GM12878 (cell line): ENCODE data around the gene B3GAT1. TPM values are rescaled to one million over a fixed set of nuclear protein-coding genes. Genes with fewer than 3 reads are reported as not detected.

ENCODE experiments used
- ATAC-seq: fragments of 200-7000 bp; cut with Tn5 transposase; 3 replicates; pipeline ENCODE4 v1.9.1; 2020; ENCODE audit warnings: mild to moderate bottlenecking, moderate library complexity
- BruUV-seq: library from RNA; stranded (reverse); fragments of 400-500 nt; replicated peaks from 2 replicates; lab custom pipeline; 2021; lab: Mats Ljungman, UMichigan
- CTCF ChIA-PET: fragments of 300-600 bp; sonication (Branson Sonifier 250); formaldehyde crosslinking; extraction: SDS; loops from one replicate; lab custom pipeline; 2021; ENCODE audit warnings: inconsistent platforms; lab: Yijun Ruan, JAX
- POLR2A ChIA-PET: fragments of 350-600 bp; formaldehyde crosslinking; extraction: SDS; loops from one replicate; lab custom pipeline; 2021; ENCODE audit warnings: inconsistent platforms; lab: Charles Lee
- RAD21 ChIA-PET: fragments of 300-600 bp; sonication (Branson Sonifier 250); formaldehyde crosslinking; loops from one replicate; lab custom pipeline; 2023; ENCODE audit warnings: antibody characterized with exemption; ENCODE audit not compliant: unreplicated experiment; lab: Charles Lee
- SMC1A ChIA-PET: fragments of 300-600 bp; sonication (Branson Sonifier 250); formaldehyde crosslinking; loops from one replicate; lab custom pipeline; 2023; ENCODE audit not compliant: unreplicated experiment, uncharacterized antibody; lab: Charles Lee
- DNase-seq: peaks from one replicate; pipeline ENCODE4 v3.0.0-alpha.2; 2011; ENCODE audit warnings: low read depth, low spot score
- FAIRE-seq: peaks from 3 replicates; lab custom pipeline; 2011; peaks lifted over from hg19 to GRCh38; lab: Jason Lieb, UNC
- H2AFZ ChIP-seq: 2 replicates; pipeline ENCODE4 v1.6.0; 2011; ENCODE audit warnings: low read depth, low read length, control low read depth; ENCODE audit not compliant: control insufficient read depth
- H3K27ac ChIP-seq: 2 replicates; pipeline ENCODE4 v1.5.1; 2011; ENCODE audit warnings: control low read depth; ENCODE audit not compliant: control insufficient read depth, insufficient read depth
- H3K27me3 ChIP-seq, 2 experiments: replicated peaks in 1 of 2; 2 replicates each; pipeline versions ENCODE4 v1.6.0 to v1.6.1; 2011; ENCODE audit warnings: low read length in 1 of 2; ENCODE audit not compliant: control insufficient read depth in 2 of 2, insufficient read depth in 2 of 2
- H3K36me3 ChIP-seq, 2 experiments: 2 replicates each; pipeline ENCODE4 v1.5.1; 2011; ENCODE audit warnings: low read length in 1 of 2; ENCODE audit not compliant: control insufficient read depth in 2 of 2, insufficient read depth in 2 of 2
- H3K4me1 ChIP-seq: 2 replicates; pipeline ENCODE4 v1.6.1; 2011; ENCODE audit warnings: mild to moderate bottlenecking, low read length, moderate library complexity, mixed read lengths; ENCODE audit not compliant: control insufficient read depth, insufficient read depth
- H3K4me2 ChIP-seq: 2 replicates; pipeline ENCODE4 v1.6.0; 2011; ENCODE audit warnings: control low read depth; ENCODE audit not compliant: control insufficient read depth, insufficient read depth
- H3K4me3 ChIP-seq: fragments of 200-600 bp; sonication (generic); 2 replicates; pipeline ENCODE4 v1.5.1; 2016
- H3K79me2 ChIP-seq: 2 replicates; pipeline ENCODE4 v1.6.0; 2011; ENCODE audit warnings: low read length; ENCODE audit not compliant: control insufficient read depth, insufficient read depth
- H3K9ac ChIP-seq: 2 replicates; pipeline ENCODE4 v1.8.0; 2011; ENCODE audit warnings: low read length, control low read depth, mixed read lengths; ENCODE audit not compliant: control insufficient read depth, insufficient read depth
- H3K9me3 ChIP-seq: replicated peaks from 3 replicates; pipeline ENCODE4 v1.5.1; 2011; ENCODE audit warnings: mild to moderate bottlenecking, low read length; ENCODE audit not compliant: control insufficient read depth, insufficient read depth
- H4K20me1 ChIP-seq: 2 replicates; pipeline ENCODE4 v1.6.0; 2011; ENCODE audit not compliant: control insufficient read depth, insufficient read depth
- BCLAF1 ChIP-seq: fragments of 450-650 bp; IDR thresholded peaks from 2 replicates; pipeline ENCODE4 v1.6.1; 2017; ENCODE audit warnings: antibody characterized with exemption, mild to moderate bottlenecking, moderate library complexity
- CREB1 ChIP-seq: IDR thresholded peaks from 2 replicates; pipeline ENCODE4 v1.6.1; 2012; ENCODE audit warnings: low read depth, mild to moderate bottlenecking, inconsistent platforms
- CREM ChIP-seq: IDR thresholded peaks from 2 replicates; pipeline ENCODE4 v1.6.1; 2014; ENCODE audit warnings: antibody characterized with exemption, low read depth
- FOXM1 ChIP-seq: IDR thresholded peaks from 2 replicates; pipeline ENCODE4 v1.6.1; 2012; ENCODE audit warnings: low read depth, mild to moderate bottlenecking, inconsistent platforms, low read length, moderate library complexity
- NR2F1 ChIP-seq: fragments of 450-650 bp; conservative IDR thresholded peaks from 2 replicates; pipeline ENCODE4 v1.6.1; 2017; ENCODE audit warnings: mild to moderate bottlenecking
- PML ChIP-seq: IDR thresholded peaks from 2 replicates; pipeline ENCODE4 v1.6.1; 2012; ENCODE audit warnings: low read length, inconsistent platforms
- RCOR1 ChIP-seq: conservative IDR thresholded peaks from 2 replicates; pipeline ENCODE4 v1.6.1; 2012; ENCODE audit warnings: low read depth, low read length, improper control_type of control experiment
- SREBF2 ChIP-seq: IDR thresholded peaks from 2 replicates; pipeline ENCODE4 v1.6.1; 2012; ENCODE audit warnings: mild to moderate bottlenecking, low read length
- TCF3 ChIP-seq: IDR thresholded peaks from 2 replicates; pipeline ENCODE4 v1.6.1; 2012; ENCODE audit warnings: low read depth, mild to moderate bottlenecking, low read length, borderline replicate concordance; ENCODE audit not compliant: insufficient read depth
- WGBS: methylation state at CpG from one replicate; pipeline ENCODE4 v1.1.6; 2016; ENCODE audit warnings: low lambda C conversion rate; ENCODE audit not compliant: insufficient replicate concordance, insufficient coverage; ENCODE audit errors: missing lambda C conversion rate; 5-methylcytosine and 5-hydroxymethylcytosine counted together
- in situ Hi-C: fragments of 300-500 bp; cut with MboI; formaldehyde crosslinking; loops from 9 replicates; pipeline ENCODE4 v1.14.3; 2018; ENCODE audit warnings: mixed read lengths
- intact Hi-C: fragments of 100-400 bp; cut with micrococcal nuclease; formaldehyde crosslinking; loops from one replicate; pipeline ENCODE4 v1.14.2; 2022; ENCODE audit not compliant: unreplicated experiment
- polyA plus RNA-seq, 11 experiments: library from polyadenylated mRNA; depleted of rRNA in 4 of 11; unstranded in 6 of 11; stranded (reverse) in 5 of 11; fragments of >200 nt; fragmentation: Nextera tagmentation in 4 of 11; fragmentation: Illumina TruSeq in 1 of 11; extraction: Ambion mirVana in 4 of 11; extraction: Trizol in 1 of 11; gene quantifications; 1 replicate in 1 of 11; 2 replicates in 10 of 11; pipeline versions ENCODE4 v1.2.1 to v1.2.3, GENCODE V29; 2011 to 2016; ENCODE audit warnings: inconsistent platforms in 2 of 11, missing spikeins in 2 of 11, low read depth in 1 of 11
- total RNA-seq, 4 experiments: library from RNA; depleted of rRNA in 3 of 4; stranded (reverse); fragments of >200 nt in 3 of 4; fragmentation: Illumina TruSeq in 1 of 4; extraction: Trizol in 1 of 4; gene quantifications; 2 replicates each; pipeline versions ENCODE4 v1.2.1 to v1.2.3, GENCODE V29; 2013 to 2021
- TF ChIP-seq, protein P1 (sequence below): IDR thresholded peaks from 2 replicates; pipeline ENCODE4 v1.6.1; 2012; ENCODE audit warnings: mild to moderate bottlenecking, low read depth, low read length
- TF ChIP-seq, protein P2 (sequence below): fragments of 450-650 bp; IDR thresholded peaks from 2 replicates; pipeline ENCODE4 v1.6.1; 2017; ENCODE audit warnings: mild to moderate bottlenecking
- TF ChIP-seq, protein P3 (sequence below): fragments of 450-650 bp; IDR thresholded peaks from 2 replicates; pipeline ENCODE4 v1.6.1; 2017; ENCODE audit warnings: low read depth, mild to moderate bottlenecking, moderate library complexity

B3GAT1 gene
- total and polyA plus RNA-seq, 10 of the 15 experiments (the other 5 are each of a cell fraction or from before 2014, with no cell fraction given) = 0.05 TPM; not detected in 9

GRCh38 chr11:134437821-134438220 lies 25.8 kb upstream of the B3GAT1 start:
- ChIA-PET CTCF (no interaction called here), POLR2A (no interaction called here), RAD21 (no interaction called here)
- no peak for FAIRE-seq
- H3K9me3 ChIP-seq = no peaks in the 10 kb centered on the region
- no peaks in the 10 kb centered on the region for H3K79me2 ChIP-seq
- H3K4me2 ChIP-seq = no peak overlapping the region
- H3K36me3 ChIP-seq = no peaks in the 10 kb centered on the region
- intact Hi-C loops = no loop called here
- H2AFZ ChIP-seq = no peak overlapping the region
- no peak overlapping the region for H3K9ac ChIP-seq
- peaks cover 0 to 1% of the 10 kb centered on the region in 2 experiments; a peak in 2 of 4 replicates for H3K27me3 ChIP-seq
- in situ Hi-C loops = no loop called here
- TF ChIP-seq CREM = no peak
- TF ChIP-seq, protein P1, sequence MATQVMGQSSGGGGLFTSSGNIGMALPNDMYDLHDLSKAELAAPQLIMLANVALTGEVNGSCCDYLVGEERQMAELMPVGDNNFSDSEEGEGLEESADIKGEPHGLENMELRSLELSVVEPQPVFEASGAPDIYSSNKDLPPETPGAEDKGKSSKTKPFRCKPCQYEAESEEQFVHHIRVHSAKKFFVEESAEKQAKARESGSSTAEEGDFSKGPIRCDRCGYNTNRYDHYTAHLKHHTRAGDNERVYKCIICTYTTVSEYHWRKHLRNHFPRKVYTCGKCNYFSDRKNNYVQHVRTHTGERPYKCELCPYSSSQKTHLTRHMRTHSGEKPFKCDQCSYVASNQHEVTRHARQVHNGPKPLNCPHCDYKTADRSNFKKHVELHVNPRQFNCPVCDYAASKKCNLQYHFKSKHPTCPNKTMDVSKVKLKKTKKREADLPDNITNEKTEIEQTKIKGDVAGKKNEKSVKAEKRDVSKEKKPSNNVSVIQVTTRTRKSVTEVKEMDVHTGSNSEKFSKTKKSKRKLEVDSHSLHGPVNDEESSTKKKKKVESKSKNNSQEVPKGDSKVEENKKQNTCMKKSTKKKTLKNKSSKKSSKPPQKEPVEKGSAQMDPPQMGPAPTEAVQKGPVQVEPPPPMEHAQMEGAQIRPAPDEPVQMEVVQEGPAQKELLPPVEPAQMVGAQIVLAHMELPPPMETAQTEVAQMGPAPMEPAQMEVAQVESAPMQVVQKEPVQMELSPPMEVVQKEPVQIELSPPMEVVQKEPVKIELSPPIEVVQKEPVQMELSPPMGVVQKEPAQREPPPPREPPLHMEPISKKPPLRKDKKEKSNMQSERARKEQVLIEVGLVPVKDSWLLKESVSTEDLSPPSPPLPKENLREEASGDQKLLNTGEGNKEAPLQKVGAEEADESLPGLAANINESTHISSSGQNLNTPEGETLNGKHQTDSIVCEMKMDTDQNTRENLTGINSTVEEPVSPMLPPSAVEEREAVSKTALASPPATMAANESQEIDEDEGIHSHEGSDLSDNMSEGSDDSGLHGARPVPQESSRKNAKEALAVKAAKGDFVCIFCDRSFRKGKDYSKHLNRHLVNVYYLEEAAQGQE = no peak
- no peak for TF ChIP-seq FOXM1
- no peak for TF ChIP-seq TCF3
- no peak for TF ChIP-seq RCOR1
- TF ChIP-seq PML = no peak
- TF ChIP-seq, protein P2, sequence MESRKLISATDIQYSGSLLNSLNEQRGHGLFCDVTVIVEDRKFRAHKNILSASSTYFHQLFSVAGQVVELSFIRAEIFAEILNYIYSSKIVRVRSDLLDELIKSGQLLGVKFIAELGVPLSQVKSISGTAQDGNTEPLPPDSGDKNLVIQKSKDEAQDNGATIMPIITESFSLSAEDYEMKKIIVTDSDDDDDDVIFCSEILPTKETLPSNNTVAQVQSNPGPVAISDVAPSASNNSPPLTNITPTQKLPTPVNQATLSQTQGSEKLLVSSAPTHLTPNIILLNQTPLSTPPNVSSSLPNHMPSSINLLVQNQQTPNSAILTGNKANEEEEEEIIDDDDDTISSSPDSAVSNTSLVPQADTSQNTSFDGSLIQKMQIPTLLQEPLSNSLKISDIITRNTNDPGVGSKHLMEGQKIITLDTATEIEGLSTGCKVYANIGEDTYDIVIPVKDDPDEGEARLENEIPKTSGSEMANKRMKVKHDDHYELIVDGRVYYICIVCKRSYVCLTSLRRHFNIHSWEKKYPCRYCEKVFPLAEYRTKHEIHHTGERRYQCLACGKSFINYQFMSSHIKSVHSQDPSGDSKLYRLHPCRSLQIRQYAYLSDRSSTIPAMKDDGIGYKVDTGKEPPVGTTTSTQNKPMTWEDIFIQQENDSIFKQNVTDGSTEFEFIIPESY = no peak
- TF ChIP-seq SREBF2 = no peak
- TF ChIP-seq, protein P3, sequence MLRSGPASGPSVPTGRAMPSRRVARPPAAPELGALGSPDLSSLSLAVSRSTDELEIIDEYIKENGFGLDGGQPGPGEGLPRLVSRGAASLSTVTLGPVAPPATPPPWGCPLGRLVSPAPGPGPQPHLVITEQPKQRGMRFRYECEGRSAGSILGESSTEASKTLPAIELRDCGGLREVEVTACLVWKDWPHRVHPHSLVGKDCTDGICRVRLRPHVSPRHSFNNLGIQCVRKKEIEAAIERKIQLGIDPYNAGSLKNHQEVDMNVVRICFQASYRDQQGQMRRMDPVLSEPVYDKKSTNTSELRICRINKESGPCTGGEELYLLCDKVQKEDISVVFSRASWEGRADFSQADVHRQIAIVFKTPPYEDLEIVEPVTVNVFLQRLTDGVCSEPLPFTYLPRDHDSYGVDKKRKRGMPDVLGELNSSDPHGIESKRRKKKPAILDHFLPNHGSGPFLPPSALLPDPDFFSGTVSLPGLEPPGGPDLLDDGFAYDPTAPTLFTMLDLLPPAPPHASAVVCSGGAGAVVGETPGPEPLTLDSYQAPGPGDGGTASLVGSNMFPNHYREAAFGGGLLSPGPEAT = no peak
- no peak for TF ChIP-seq BCLAF1
- TF ChIP-seq NR2F1 = no peak
- TF ChIP-seq CREB1 = no peak
- TF ChIP-seq, all 136 proteins: peak for 0
- no peak for ATAC-seq
- Histone ChIP-seq H4K20me1 (no peaks in the 10 kb centered on the region), H3K4me3 (no peak overlapping the region), H3K27ac (no peak overlapping the region), H3K4me1 (no peaks in the 10 kb centered on the region)
- 37% methylated on average over 9 of the region's 9 CpGs for WGBS
- SMC1A ChIA-PET = no interaction called here
- DNase-seq = no peak
- BruUV-seq = no TSS peak
